A673 (cell line): ENCODE data around the gene CLSTN2. TPM values are rescaled to one million over a fixed set of nuclear protein-coding genes. Genes with fewer than 3 reads are reported as not detected.
"Not testable (repeated sequence)": the region's sequence is repeated elsewhere in the genome, so short reads cannot be mapped to it uniquely, and the experiment has no call there.

Experiments used
- BruUV-seq: library from RNA; stranded (reverse); fragments of 400-500 nt; replicated peaks from 2 replicates; lab custom pipeline; 2021; lab: Mats Ljungman, UMichigan
- CTCF ChIA-PET: fragments of 300-600 bp; sonication (Branson Sonifier 250); formaldehyde crosslinking; loops from one replicate; lab custom pipeline; 2022; ENCODE audit warnings: antibody characterized with exemption; lab: Charles Lee
- POLR2A ChIA-PET: fragments of 300-600 bp; sonication (Branson Sonifier 250); formaldehyde crosslinking; loops from one replicate; lab custom pipeline; 2022; ENCODE audit warnings: antibody characterized with exemption; ENCODE audit not compliant: low non-redundant PET; lab: Charles Lee
- DNase-seq: peaks from one replicate; pipeline ENCODE4 v3.0.0-alpha.2; 2015; ENCODE audit warnings: low spot score
- H3K27ac ChIP-seq: fragments of 200-600 bp; sonication (generic); 2 replicates; pipeline ENCODE4 v1.5.1; 2016; ENCODE audit warnings: mixed run types, low read depth, mild to moderate bottlenecking, mixed read lengths, antibody characterized with exemption, low read length; ENCODE audit not compliant: poor library complexity, severe bottlenecking
- H3K27me3 ChIP-seq: fragments of 200-600 bp; sonication (generic); replicated peaks from 2 replicates; pipeline ENCODE4 v1.6.1; 2017; ENCODE audit warnings: mixed run types, low read depth, mild to moderate bottlenecking, mixed read lengths, antibody characterized with exemption, low read length; ENCODE audit not compliant: insufficient read depth, poor library complexity
- H3K36me3 ChIP-seq: fragments of 200-600 bp; sonication (generic); 2 replicates; pipeline ENCODE4 v1.6.1; 2016; ENCODE audit warnings: mixed run types, mild to moderate bottlenecking, mixed read lengths, antibody characterized with exemption, low read length; ENCODE audit not compliant: insufficient read depth, poor library complexity, severe bottlenecking
- H3K4me1 ChIP-seq: fragments of 200-600 bp; sonication (generic); 2 replicates; pipeline ENCODE4 v1.6.1; 2017; ENCODE audit warnings: mixed run types, mild to moderate bottlenecking, mixed read lengths, antibody characterized with exemption, low read length; ENCODE audit not compliant: insufficient read depth, poor library complexity, severe bottlenecking
- H3K4me3 ChIP-seq: fragments of 200-600 bp; sonication (generic); 2 replicates; pipeline ENCODE4 v1.5.1; 2016; ENCODE audit warnings: low read depth, mixed run types, mild to moderate bottlenecking, mixed read lengths, low read length; ENCODE audit not compliant: poor library complexity, severe bottlenecking
- H3K9me3 ChIP-seq: fragments of 200-600 bp; sonication (generic); 2 replicates; pipeline ENCODE4 v1.6.1; 2016; ENCODE audit warnings: mixed run types, low read depth, mild to moderate bottlenecking, mixed read lengths, antibody characterized with exemption, low read length; ENCODE audit not compliant: poor library complexity, severe bottlenecking
- EZH2 ChIP-seq: fragments of 200-600 bp; sonication (generic); IDR thresholded peaks from 2 replicates; pipeline ENCODE4 v1.6.1; 2017; ENCODE audit warnings: borderline replicate concordance, low read depth, mild to moderate bottlenecking, mixed read lengths, antibody characterized with exemption, low read length; ENCODE audit not compliant: poor library complexity, severe bottlenecking
- intact Hi-C: fragments of 100-400 bp; cut with micrococcal nuclease; formaldehyde crosslinking; loops from one replicate; pipeline ENCODE4 v1.10.0; 2022; ENCODE audit not compliant: unreplicated experiment
- total RNA-seq: library from RNA; stranded (reverse); gene quantifications from 2 replicates; pipeline ENCODE4 v1.2.3, GENCODE V29; 2021
- TF ChIP-seq, protein P1 (sequence below): fragments of 300-800, 200-600 bp; sonication (generic); conservative IDR thresholded peaks from 2 replicates; pipeline ENCODE4 v1.5.1; 2017; ENCODE audit warnings: low read depth, mild to moderate bottlenecking, antibody characterized with exemption, low read length, moderate library complexity, mixed read lengths

Gene CLSTN2
- total RNA-seq, 1 experiment from 2014 or later = 50.7 TPM

- no TSS peak for BruUV-seq
- no peak for TF ChIP-seq EZH2
- TF ChIP-seq, protein P1, sequence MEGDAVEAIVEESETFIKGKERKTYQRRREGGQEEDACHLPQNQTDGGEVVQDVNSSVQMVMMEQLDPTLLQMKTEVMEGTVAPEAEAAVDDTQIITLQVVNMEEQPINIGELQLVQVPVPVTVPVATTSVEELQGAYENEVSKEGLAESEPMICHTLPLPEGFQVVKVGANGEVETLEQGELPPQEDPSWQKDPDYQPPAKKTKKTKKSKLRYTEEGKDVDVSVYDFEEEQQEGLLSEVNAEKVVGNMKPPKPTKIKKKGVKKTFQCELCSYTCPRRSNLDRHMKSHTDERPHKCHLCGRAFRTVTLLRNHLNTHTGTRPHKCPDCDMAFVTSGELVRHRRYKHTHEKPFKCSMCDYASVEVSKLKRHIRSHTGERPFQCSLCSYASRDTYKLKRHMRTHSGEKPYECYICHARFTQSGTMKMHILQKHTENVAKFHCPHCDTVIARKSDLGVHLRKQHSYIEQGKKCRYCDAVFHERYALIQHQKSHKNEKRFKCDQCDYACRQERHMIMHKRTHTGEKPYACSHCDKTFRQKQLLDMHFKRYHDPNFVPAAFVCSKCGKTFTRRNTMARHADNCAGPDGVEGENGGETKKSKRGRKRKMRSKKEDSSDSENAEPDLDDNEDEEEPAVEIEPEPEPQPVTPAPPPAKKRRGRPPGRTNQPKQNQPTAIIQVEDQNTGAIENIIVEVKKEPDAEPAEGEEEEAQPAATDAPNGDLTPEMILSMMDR = no peak
- Histone ChIP-seq H3K9me3 (no peaks in the 10 kb centered on the region), H3K36me3 (no peaks in the 10 kb centered on the region), H3K4me1 (no peaks in the 10 kb centered on the region), H3K27ac (no peak overlapping the region), H3K4me3 (no peak overlapping the region), H3K27me3 (no peaks in the 10 kb centered on the region)
- intact Hi-C loops = no loop called here
- ChIA-PET POLR2A (no interaction called here), CTCF (no interaction called here)
- no peak for DNase-seq
Observed at GRCh38 chr3:140421884-140422283, 486.9 kb downstream of the CLSTN2 start.

DNA sequence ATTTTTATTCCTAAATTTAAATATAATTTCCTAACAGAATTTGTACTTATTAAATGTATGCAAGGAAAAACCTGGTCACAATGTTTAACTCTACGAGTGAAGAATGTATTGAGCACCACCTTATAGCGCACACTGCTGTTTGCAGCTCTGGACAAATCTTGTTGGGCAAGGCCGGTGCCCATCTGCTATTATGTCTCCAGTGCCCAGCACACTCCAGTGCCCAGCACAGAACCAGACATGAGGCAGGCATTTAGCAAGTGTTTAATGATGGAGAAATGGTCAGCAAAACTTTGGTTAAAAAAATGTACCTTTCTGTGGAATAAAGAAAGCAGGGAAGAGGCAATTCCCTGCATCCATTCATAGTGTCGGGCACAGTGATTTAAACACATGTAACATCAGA lies 488.2 kb downstream of the CLSTN2 start:
- DNase-seq = no peak

GRCh38 chr3:140423574-140423973 lies 488.6 kb downstream of the CLSTN2 start:
- BruUV-seq, POLR2A ChIA-PET, H3K36me3 ChIP-seq, intact Hi-C loops, H3K27ac ChIP-seq, DNase-seq, H3K27me3 ChIP-seq, H3K4me3 ChIP-seq, H3K9me3 ChIP-seq, H3K4me1 ChIP-seq, CTCF ChIA-PET: not testable (repeated sequence)

More for the DNA sequence above, 488.2 kb downstream of the CLSTN2 start:
- TF ChIP-seq, protein P1 = no peak
- no peak for TF ChIP-seq EZH2
- POLR2A ChIA-PET = no interaction called here
- no peaks in the 10 kb centered on the region for H3K4me1 ChIP-seq
- no TSS peak for BruUV-seq
- no peaks in the 10 kb centered on the region for H3K36me3 ChIP-seq
- H3K9me3 ChIP-seq = no peaks in the 10 kb centered on the region
- intact Hi-C loops = no loop called here
- H3K4me3 ChIP-seq = no peak overlapping the region
- H3K27me3 ChIP-seq = no peaks in the 10 kb centered on the region
- no peak overlapping the region for H3K27ac ChIP-seq
- CTCF ChIA-PET = no interaction called here

DNA sequence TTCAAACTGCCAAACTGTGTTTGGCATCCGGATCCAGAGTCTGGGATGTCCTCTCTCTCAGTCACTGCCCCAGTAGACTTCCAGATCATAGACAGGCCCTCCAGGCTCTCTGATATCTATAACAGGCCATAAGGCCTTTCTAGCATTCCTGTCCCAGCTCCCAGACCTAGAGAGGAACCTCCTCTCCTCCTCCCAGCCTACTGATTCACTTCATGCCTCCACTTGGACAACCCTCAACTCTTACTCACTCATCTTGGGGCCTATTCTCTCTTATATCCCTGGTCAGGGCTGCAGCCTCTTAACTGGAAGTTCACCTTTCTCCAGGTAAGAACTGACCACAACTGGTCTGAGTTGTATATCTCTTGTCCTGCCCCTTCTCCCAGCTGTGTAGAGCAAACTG lies 489.2 kb downstream of the CLSTN2 start:
- Histone ChIP-seq H3K36me3 (no peaks in the 10 kb centered on the region), H3K4me1 (no peaks in the 10 kb centered on the region), H3K9me3 (no peaks in the 10 kb centered on the region), H3K27ac (no peak overlapping the region), H3K27me3 (no peaks in the 10 kb centered on the region), H3K4me3 (no peak overlapping the region)
- ChIA-PET CTCF (no interaction called here), POLR2A (no interaction called here)
- no peak for DNase-seq
- no TSS peak for BruUV-seq
- intact Hi-C loops = no loop called here
- no peak for TF ChIP-seq EZH2
- TF ChIP-seq, protein P1 = no peak
